GM13976 (cell line): Measurements from ENCODE around the gene GATD1.
A peak's percentile ranks its signal among the peaks of the same experiment; 100 is the strongest.

Experiments used
- DNase-seq: peaks from one replicate; pipeline ENCODE4 v3.0.0; 2012; ENCODE audit warnings: low spot score
- in situ Hi-C: fragments of 300-500 bp; cut with MboI; formaldehyde crosslinking; loops from one replicate; pipeline ENCODE4 v1.12.0; 2022; ENCODE audit warnings: low sequenced_read_pairs, mixed read lengths, inconsistent platforms; ENCODE audit not compliant: unreplicated experiment
- TF ChIP-seq, protein P1 (sequence below): IDR thresholded peaks from 2 replicates; pipeline ENCODE4 v1.5.1; 2012; ENCODE audit warnings: borderline replicate concordance, mild to moderate bottlenecking; ENCODE audit not compliant: insufficient read depth; ENCODE audit errors: extremely low read depth, missing control alignments, control extremely low read depth

GATD1 gene

DNA sequence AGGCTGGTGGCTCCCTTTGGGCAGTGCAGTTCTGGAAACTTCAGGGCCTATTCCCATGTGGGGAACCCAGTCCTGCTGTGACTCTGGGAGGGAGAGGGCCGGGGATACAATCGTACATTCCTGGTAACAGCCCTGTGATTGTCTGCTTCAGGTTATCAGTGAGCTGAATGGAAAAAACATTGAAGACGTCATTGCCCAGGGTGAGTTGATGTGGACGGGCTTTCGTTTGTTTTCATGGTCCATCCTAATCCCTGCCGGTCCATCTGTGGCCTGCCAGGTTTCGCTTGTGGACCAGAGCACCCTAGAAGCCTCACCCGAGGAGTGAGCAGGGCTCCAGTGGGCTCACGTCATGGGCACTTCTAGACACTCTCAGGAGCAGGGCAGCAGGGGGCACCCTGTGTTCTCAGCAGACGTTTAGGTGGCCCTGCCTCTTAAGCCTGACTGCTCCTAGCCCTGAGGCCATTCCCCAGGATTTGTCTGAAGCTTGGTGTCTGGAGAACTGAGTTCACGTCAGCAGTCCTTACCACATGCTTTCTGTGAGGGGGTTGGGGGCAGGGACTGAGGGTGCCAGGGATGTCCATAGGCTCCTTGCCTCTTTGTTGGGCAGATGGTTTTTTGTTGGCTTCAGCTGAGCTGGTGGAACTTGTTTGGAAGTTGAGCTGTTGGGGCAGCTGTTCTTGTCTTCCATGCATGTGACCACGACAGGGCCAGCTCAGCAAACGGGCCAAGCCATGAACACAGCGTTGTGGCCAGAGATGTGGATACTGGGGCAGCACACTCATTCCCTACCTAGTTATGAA, 34.4 kb upstream of the GATD1 start:
- no peak for DNase-seq
- TF ChIP-seq, protein P1, sequence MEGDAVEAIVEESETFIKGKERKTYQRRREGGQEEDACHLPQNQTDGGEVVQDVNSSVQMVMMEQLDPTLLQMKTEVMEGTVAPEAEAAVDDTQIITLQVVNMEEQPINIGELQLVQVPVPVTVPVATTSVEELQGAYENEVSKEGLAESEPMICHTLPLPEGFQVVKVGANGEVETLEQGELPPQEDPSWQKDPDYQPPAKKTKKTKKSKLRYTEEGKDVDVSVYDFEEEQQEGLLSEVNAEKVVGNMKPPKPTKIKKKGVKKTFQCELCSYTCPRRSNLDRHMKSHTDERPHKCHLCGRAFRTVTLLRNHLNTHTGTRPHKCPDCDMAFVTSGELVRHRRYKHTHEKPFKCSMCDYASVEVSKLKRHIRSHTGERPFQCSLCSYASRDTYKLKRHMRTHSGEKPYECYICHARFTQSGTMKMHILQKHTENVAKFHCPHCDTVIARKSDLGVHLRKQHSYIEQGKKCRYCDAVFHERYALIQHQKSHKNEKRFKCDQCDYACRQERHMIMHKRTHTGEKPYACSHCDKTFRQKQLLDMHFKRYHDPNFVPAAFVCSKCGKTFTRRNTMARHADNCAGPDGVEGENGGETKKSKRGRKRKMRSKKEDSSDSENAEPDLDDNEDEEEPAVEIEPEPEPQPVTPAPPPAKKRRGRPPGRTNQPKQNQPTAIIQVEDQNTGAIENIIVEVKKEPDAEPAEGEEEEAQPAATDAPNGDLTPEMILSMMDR: peak; percentile 13
- in situ Hi-C loops: no loop called here

DNA sequence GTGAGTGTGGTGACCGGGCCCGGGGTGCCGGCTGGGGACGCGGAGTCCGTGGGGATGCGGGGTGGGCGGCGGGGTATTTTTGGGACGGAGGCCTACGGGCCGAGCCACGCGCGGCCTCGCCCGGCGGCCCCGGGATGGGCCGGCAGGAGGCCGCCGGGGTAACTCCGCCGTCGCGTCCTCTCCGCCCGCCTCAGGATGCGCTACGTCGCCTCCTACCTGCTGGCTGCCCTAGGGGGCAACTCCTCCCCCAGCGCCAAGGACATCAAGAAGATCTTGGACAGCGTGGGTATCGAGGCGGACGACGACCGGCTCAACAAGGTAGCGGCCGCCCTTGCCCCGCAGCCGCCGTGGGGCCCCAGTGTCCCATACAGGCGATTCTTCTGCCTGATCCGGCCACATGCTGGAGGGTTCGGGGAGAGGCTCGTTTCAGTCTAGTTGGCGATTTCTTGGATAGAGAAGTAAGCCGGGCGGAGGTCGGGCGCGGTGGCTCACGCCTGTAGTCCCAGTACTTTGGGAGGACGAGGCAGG, 32.8 kb upstream of the GATD1 start:
- TF ChIP-seq, protein P1: no peak
- DNase-seq: no peak
- in situ Hi-C loops: no loop called here

DNA sequence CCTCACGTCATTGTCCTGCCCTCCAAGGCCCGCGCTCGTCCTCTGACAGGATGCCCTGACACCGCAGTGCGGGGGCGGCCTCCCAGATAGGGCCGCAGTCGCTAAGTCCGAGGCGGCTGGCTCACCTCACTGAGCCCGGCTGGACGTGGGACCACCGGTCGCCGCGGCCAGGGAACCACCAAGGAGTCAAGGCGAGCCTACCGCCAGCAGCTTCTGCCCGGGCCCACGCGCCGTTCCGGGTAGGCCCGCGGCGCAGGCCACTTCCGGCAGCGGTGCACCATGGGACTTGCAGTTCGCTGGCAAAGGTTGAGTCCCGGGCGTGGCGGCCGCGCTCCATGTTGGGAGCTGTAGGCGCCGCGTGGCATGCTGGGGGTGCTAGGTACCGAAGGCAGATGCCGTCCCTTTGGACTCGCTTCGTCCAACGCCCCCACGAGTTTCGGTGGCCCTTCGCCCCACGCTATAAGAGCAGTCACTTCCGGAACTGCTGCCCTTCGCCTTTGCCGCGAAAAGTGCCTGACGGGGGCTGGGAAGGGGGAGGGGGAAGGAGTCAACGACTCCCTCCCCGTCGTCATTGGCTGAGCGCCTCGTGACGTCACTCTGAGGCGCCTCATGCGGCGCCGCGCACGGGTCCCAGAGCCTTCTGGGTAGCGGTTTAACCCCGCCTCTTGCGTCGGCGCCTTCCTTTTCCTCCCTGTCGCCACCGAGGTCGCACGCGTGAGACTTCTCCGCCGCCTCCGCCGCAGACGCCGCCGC, 32.2 kb upstream of the GATD1 start, which contains the start of gene RPLP2:
Gene RPLP2 (plus strand): TSS at position 681 of the 753 bp plus-strand sequence. CDS start 268 bp downstream, outside the sequence.
- in situ Hi-C loops: no loop called here

DNA sequence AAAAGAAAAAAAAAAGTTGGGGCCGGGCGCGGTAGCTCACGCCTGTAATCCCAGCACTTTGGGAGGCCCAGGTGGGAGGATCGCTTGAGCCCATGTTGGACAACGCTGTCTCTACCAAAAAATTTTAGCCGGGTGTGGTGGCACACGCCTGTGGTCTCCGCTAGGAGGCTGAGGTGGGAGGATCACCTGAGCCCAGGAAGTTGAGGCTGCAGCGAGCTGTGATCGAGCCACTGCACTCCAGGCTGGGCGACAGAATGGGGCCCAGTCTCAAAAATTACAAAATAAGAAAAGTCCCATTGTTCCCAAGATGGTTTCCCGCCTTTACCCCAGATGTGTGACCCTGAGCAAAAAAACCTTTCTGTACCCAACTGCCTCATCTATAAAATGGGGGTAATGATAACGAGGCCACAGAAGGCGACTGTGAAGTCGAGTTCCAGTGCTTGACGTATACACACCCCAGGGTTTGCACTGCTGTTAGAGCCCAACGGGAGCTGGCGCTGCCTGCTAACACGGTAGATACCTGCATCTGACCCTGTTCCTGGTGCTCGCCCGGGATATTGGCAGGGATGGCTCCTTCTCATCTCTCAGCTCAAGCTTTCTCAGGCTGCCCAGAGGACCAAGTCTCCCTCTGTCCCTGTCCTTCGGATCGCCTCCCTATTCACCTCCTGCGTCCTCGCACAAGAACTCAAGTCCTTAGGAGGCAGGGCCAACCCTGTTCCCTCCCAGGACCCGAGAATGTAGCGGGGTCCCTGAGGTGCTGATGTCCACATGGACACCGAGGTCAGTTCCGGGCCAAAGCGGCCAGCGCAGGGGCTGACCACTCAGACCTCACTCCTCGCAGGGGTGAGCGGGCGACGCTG, 31.4 kb upstream of the GATD1 start:
- TF ChIP-seq, protein P1: no peak
- no peak for DNase-seq
- in situ Hi-C loops: no loop called here

More for the DNA sequence above, 32.2 kb upstream of the GATD1 start, which contains the start of gene RPLP2:
- DNase-seq: peak; percentile 98
- TF ChIP-seq, protein P1: no peak

- in situ Hi-C loops: no loop called here
- no peak for DNase-seq
- TF ChIP-seq, protein P1: no peak
Measured at GRCh38 chr11:804599-804964, 27.3 kb upstream of the GATD1 start.

DNA sequence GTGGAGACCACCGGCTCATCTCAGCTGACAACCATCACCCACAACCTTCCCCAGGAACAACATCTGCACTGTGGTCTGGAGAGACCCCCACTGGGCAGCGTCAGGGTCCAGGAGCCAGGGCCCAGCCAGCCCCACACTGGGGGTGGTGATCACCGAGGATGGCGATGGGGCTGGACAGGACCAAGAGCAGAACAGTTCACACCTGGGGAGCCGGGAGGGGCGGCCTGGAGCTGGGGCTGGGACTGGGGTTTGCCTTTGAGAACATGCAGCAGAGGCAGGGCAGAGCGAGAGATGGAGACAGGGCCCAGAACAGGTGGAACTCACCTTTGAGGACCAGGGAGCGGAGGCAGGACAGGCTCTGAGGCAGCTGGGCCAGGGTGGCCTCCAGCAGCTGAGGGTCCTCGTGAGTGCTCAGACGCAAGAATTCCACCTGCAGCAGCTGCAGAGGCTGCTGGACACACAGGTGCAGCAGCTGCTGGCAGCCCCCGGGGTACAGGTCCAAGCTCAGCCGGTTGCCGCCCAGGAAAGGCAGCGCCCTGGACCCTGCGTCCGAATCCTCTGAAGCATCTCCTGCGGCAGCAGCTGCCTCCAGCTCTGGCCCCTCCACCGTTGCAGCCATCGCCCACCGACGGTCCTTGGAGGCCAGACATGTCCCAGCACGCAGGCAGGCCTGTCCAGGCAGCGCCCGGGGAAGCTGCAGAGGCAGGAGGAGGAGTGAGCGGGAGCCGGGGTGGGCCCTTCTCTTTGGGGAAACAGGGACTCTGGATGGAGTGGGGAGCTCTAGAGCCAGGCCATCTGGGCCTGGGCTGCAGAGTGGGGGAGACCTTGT, 26.7 kb upstream of the GATD1 start:
- in situ Hi-C loops: no loop called here
- DNase-seq: no peak
- TF ChIP-seq, protein P1: no peak
